AG04449 (cell line): ENCODE measurements around the gene POLE.

Experiments used
- CTCF ChIA-PET: fragments of 350-600 bp; formaldehyde crosslinking; extraction: SDS; loops from one replicate; lab custom pipeline; 2021; ENCODE audit warnings: antibody characterized with exemption; lab: Yijun Ruan, JAX
- POLR2A ChIA-PET: fragments of 400-600, 350-600 bp; formaldehyde crosslinking; extraction: SDS; loops from one replicate; lab custom pipeline; 2020; ENCODE audit warnings: antibody characterized with exemption, inconsistent platforms; lab: Yijun Ruan, JAX
- DNase-seq: peaks from one replicate; pipeline ENCODE4 v3.0.0-alpha.2; 2010; ENCODE audit warnings: low read depth, low spot score
- H3K4me3 ChIP-seq: 2 replicates; pipeline ENCODE4 v1.5.1; 2011; ENCODE audit warnings: low read depth, mild to moderate bottlenecking, control low read depth, low read length
- CTCF ChIP-seq: IDR thresholded peaks from one replicate; pipeline ENCODE4 v1.5.1; 2011; ENCODE audit warnings: mild to moderate bottlenecking, moderate library complexity, low read length, control low read depth, inconsistent platforms; ENCODE audit not compliant: insufficient read depth; ENCODE audit errors: missing control alignments

POLE gene

GRCh38 chr12:132638541-132639408, 48.4 kb downstream of the POLE start:
- TF ChIP-seq CTCF, result peak; percentile 92
- peak; percentile 10 for DNase-seq
- ChIA-PET CTCF (interaction anchor here (0.6 to 6.2 kb wide), 22 partner anchors 9 to 485 kb away, joined by 3 to 78 read pairs (median 6); partner anchors contain the start of genes LRCOL1 and P2RX2), POLR2A (no interaction called here)
- H3K4me3 ChIP-seq, result no peak overlapping the region

DNA sequence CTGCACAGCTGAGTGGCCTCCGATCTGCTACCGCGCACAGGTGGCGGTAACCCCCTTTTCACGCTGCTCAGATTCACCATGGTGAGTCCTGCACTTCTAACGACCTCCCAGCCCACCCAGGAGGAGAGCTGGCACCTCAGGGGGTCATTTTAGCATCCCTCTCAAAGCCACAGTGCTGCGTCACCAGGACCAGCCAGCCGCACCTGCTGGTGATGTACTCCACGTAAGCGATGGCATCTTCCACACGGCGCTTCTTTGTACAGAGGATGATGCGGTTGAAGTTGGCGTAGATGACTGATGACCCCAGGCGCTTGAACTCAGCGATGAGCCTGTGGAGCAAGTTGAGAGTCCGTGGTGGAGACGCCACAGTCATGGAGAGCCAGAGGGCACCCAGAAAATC, 49.3 kb downstream of the POLE start:
- DNase-seq, result no peak
- ChIA-PET CTCF (interaction anchor here (0.9 to 6.2 kb wide), 16 partner anchors 8 to 484 kb away, joined by 3 to 78 read pairs (median 10); partner anchors contain the start of genes LRCOL1 and P2RX2), POLR2A (no interaction called here)
- TF ChIP-seq CTCF, result no peak
- H3K4me3 ChIP-seq, result no peak overlapping the region

- DNase-seq, result no peak
- ChIA-PET POLR2A (no interaction called here), CTCF (interaction anchor here (1.5 to 1.9 kb wide), 4 partner anchors 8 to 26 kb away, joined by 3 to 8 read pairs (median 4); no protein-coding TSS in a partner anchor)
- TF ChIP-seq CTCF, result no peak
- H3K4me3 ChIP-seq, result no peak overlapping the region
Measured at GRCh38 chr12:132635076-132635955, 51.8 kb downstream of the POLE start.

GRCh38 chr12:132634411-132634990, 52.6 kb downstream of the POLE start:
- no peak for TF ChIP-seq CTCF
- DNase-seq, result no peak
- CTCF ChIA-PET, result interaction anchor here (1.5 to 1.9 kb wide), 4 partner anchors 9 to 25 kb away, joined by 3 to 8 read pairs (median 4); no protein-coding TSS in a partner anchor
- H3K4me3 ChIP-seq, result no peak overlapping the region
- POLR2A ChIA-PET, result no interaction called here

- CTCF ChIA-PET, result interaction anchor here (1.0 to 3.0 kb wide), 5 partner anchors 8 to 24 kb away, joined by 3 to 15 read pairs (median 3); no protein-coding TSS in a partner anchor
- POLR2A ChIA-PET, result no interaction called here
- no peak for TF ChIP-seq CTCF
- no peak for DNase-seq
- H3K4me3 ChIP-seq, result no peak overlapping the region
Measured at GRCh38 chr12:132633901-132634300, 53.2 kb downstream of the POLE start.
